ENCODE data around the gene MAST1.
A peak's percentile ranks its signal among the peaks of the same experiment; 100 is the strongest.
"Not testable (repeated sequence)": the region's sequence is repeated elsewhere in the genome, so short reads cannot be mapped to it uniquely, and the experiment has no call there.

MAST1 gene

GRCh38 chr19:12794971-12795381, 43.3 kb upstream of the MAST1 start:
- in situ Hi-C loops (cut with HindIII; ENCODE audit: low sequenced_read_pairs) = no loop called here
- TF ChIP-seq CTCF (IDR thresholded peaks at IDR 0.05; ENCODE audit: low read depth, low read length, missing control alignments) = no peak
- DNase-seq (ENCODE audit: low read depth) = no peak
- H3K4me3 ChIP-seq (ENCODE audit: low read depth, low read length) = no peak overlapping the region

GRCh38 chr19:12796146-12797071, 41.9 kb upstream of the MAST1 start:
- TF ChIP-seq CTCF (IDR thresholded peaks at IDR 0.05; ENCODE audit: low read depth, low read length, missing control alignments) = peak; percentile 90
- peak; percentile 60 for DNase-seq (ENCODE audit: low read depth)
- no peak overlapping the region for H3K4me3 ChIP-seq (ENCODE audit: low read depth, low read length)
- in situ Hi-C loops (cut with HindIII; ENCODE audit: low sequenced_read_pairs) = no loop called here

GRCh38 chr19:12797141-12797587, 41.2 kb upstream of the MAST1 start:
- in situ Hi-C loops (cut with HindIII; ENCODE audit: low sequenced_read_pairs) = no loop called here
- no peak for TF ChIP-seq CTCF (IDR thresholded peaks at IDR 0.05; ENCODE audit: low read depth, low read length, missing control alignments)
- no peak overlapping the region for H3K4me3 ChIP-seq (ENCODE audit: low read depth, low read length)
- no peak for DNase-seq (ENCODE audit: low read depth)

GRCh38 chr19:12797607-12798006, 40.7 kb upstream of the MAST1 start:
- in situ Hi-C loops (cut with HindIII; ENCODE audit: low sequenced_read_pairs); H3K4me3 ChIP-seq (ENCODE audit: low read depth, low read length); DNase-seq (ENCODE audit: low read depth): not testable (repeated sequence)

- TF ChIP-seq CTCF (IDR thresholded peaks at IDR 0.05; ENCODE audit: low read depth, low read length, missing control alignments) = no peak
- no peak for DNase-seq (ENCODE audit: low read depth)
- in situ Hi-C loops (cut with HindIII; ENCODE audit: low sequenced_read_pairs) = no loop called here
- no peak overlapping the region for H3K4me3 ChIP-seq (ENCODE audit: low read depth, low read length)
These were observed 38.4 kb upstream of the MAST1 start for GRCh38 chr19:12799742-12800465.

GRCh38 chr19:12800466-12800770, 37.9 kb upstream of the MAST1 start:
- H3K4me3 ChIP-seq (ENCODE audit: low read depth, low read length) = peak overlapping the region; percentile 88
- no peak for TF ChIP-seq CTCF (IDR thresholded peaks at IDR 0.05; ENCODE audit: low read depth, low read length, missing control alignments)
- in situ Hi-C loops (cut with HindIII; ENCODE audit: low sequenced_read_pairs) = no loop called here

More at GRCh38 chr19:12800466-12800770, 37.9 kb upstream of the MAST1 start:
- no peak for DNase-seq (ENCODE audit: low read depth)

Measured in astrocyte of the cerebellum (primary cell).